NB4 (cell line): ENCODE measurements around the gene FCMR.

ENCODE experiments used
- DNase-seq: peaks from one replicate; pipeline ENCODE4 v3.0.0; 2010; ENCODE audit warnings: low read depth
- H3K4me3 ChIP-seq: one replicate; pipeline ENCODE4 v1.5.1; 2011; ENCODE audit warnings: mild to moderate bottlenecking, low read depth, low read length, moderate library complexity
- MAX ChIP-seq: IDR thresholded peaks from 2 replicates; pipeline ENCODE4 v1.6.1; 2011; ENCODE audit warnings: low read depth, low read length
- MYC ChIP-seq: IDR thresholded peaks from 2 replicates; pipeline ENCODE4 v1.6.1; 2011; ENCODE audit warnings: low read depth, low read length
- POLR2A ChIP-seq: IDR thresholded peaks from 2 replicates; pipeline ENCODE4 v1.6.1; 2011; ENCODE audit warnings: mild to moderate bottlenecking; ENCODE audit not compliant: insufficient read length; ENCODE audit errors: extremely low read depth
- TF ChIP-seq, protein P1 (sequence below): IDR thresholded peaks from one replicate; pipeline ENCODE4 v1.5.1; 2012; ENCODE audit warnings: low read depth, low read length

Gene FCMR

GRCh38 chr1:206898089-206898914, 23.4 kb downstream of the FCMR start:
- TF ChIP-seq, protein P1, sequence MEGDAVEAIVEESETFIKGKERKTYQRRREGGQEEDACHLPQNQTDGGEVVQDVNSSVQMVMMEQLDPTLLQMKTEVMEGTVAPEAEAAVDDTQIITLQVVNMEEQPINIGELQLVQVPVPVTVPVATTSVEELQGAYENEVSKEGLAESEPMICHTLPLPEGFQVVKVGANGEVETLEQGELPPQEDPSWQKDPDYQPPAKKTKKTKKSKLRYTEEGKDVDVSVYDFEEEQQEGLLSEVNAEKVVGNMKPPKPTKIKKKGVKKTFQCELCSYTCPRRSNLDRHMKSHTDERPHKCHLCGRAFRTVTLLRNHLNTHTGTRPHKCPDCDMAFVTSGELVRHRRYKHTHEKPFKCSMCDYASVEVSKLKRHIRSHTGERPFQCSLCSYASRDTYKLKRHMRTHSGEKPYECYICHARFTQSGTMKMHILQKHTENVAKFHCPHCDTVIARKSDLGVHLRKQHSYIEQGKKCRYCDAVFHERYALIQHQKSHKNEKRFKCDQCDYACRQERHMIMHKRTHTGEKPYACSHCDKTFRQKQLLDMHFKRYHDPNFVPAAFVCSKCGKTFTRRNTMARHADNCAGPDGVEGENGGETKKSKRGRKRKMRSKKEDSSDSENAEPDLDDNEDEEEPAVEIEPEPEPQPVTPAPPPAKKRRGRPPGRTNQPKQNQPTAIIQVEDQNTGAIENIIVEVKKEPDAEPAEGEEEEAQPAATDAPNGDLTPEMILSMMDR, result no peak
- no peak for TF ChIP-seq MYC
- H3K4me3 ChIP-seq, result no peak overlapping the region
- no peak for DNase-seq

DNA sequence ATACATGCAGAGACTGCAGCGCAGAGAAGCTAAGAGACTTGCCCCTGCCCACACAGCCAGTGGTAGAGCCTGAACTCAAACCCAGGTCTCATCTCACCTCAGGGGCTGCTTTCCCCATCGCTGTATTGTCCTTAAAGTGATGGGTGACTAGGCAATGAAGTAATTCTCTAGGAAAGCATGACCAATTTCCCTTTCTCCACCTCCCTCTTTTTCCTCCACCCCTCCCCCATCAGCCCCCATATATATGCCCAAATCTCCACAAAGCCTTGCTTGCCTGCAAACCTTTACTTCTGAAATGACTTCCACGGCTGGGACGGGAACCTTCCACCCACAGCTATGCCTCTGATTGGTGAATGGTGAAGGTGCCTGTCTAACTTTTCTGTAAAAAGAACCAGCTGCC, 24.6 kb downstream of the FCMR start, which contains the start of gene IL24:
IL24 (plus strand) TSS at position 269 of the 400 bp plus-strand sequence. CDS start 390 bp downstream, outside the sequence.
- no peak for DNase-seq
- no peak within 1 kb of the TSS for H3K4me3 ChIP-seq

DNA sequence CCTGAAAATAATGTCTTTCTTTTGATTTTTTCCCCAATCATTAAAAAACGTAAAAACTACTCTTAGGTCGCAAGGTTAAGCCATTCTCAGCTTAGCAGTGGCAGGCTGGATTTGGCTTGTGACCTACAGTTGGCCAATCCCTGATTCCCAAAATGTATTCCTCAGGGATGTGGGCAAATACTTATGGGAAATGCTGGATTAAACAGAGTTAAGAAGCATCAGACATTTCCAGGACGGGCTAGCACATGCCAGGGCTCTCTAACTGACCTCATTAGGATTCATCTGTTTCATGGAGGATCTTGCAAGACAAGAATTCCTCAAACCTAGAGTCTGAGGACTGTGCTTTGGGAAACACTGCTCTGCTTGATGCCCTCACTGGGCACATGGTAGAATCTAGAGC, 25.5 kb downstream of the FCMR start:
- DNase-seq, result no peak
- no peak overlapping the region for H3K4me3 ChIP-seq
- TF ChIP-seq, protein P1, result no peak
- no peak for TF ChIP-seq POLR2A
- no peak for TF ChIP-seq MYC

More for the DNA sequence above, 24.6 kb downstream of the FCMR start, which contains the start of gene IL24:
- TF ChIP-seq MAX, result no peak
- TF ChIP-seq POLR2A, result no peak
- TF ChIP-seq, protein P1, result no peak
- no peak for TF ChIP-seq MYC

DNA sequence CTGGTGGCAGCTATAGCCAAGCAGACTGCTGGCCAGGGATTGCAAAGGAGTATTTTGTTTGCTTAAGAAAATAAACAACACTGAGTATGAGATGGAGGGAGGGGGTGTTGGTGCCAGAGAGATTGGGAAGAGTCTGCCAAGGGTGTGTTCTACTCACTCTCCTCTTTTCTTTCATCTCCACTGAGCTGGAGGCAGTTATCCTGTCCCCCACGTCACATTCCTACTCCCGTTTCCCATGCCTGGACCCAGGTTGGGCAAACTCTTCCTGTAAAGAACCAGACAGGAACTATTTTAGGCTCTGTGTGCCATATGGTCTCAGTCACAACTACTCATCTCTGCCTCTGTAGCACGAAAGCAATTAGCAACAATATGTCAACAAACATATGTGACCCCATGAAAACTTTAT, 25.9 kb downstream of the FCMR start:
- no peak for TF ChIP-seq MYC
- TF ChIP-seq MAX, result no peak
- TF ChIP-seq, protein P1, result no peak
- no peak for TF ChIP-seq POLR2A
- DNase-seq, result no peak
- H3K4me3 ChIP-seq, result no peak overlapping the region

DNA sequence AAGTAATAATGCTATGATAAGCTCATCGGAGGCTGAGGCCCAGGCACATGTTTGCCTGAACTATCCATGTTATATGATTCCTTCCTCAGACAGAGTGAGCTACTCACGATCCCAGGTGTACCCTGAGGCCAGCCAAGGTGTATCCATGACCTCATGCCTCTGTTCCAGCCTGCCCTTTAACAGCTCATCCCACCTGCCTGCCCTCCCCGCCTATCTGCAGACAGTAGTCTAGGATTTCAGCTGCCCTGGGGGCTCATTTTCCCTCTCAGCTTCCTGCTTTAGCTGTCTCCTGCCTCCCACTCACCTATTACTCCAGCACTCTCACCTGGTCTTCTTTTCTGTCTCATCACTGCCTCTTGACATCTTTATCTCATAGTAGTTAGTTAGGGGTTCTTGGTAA, 26.4 kb downstream of the FCMR start:
- no peak overlapping the region for H3K4me3 ChIP-seq
- TF ChIP-seq, protein P1, result no peak
- TF ChIP-seq MYC, result no peak
- no peak for TF ChIP-seq POLR2A
- no peak for TF ChIP-seq MAX
- no peak for DNase-seq

- H3K4me3 ChIP-seq, result no peak overlapping the region
- TF ChIP-seq MAX, result no peak
- no peak for TF ChIP-seq MYC
- TF ChIP-seq, protein P1, result no peak
- no peak for TF ChIP-seq POLR2A
- DNase-seq, result no peak
These were observed 28.4 kb downstream of the FCMR start for GRCh38 chr1:206893380-206893779.
